Osteocyte (in vitro differentiated cells): ENCODE data around the gene DOK6. TPM values are rescaled to one million over a fixed set of nuclear protein-coding genes. Genes with fewer than 3 reads are reported as not detected.

ENCODE experiments used
- DNase-seq: peaks from one replicate; pipeline ENCODE4 v3.0.0; 2021; ENCODE audit warnings: mixed read lengths; ENCODE audit not compliant: unreplicated experiment; ENCODE audit errors: extremely low spot score
- H3K27ac Mint-ChIP-seq: one replicate; pipeline ENCODE4 v1.8.0; 2021; ENCODE audit warnings: mild to moderate bottlenecking, mixed read lengths; ENCODE audit not compliant: unreplicated experiment
- H3K27me3 Mint-ChIP-seq: one replicate; pipeline ENCODE4 v1.8.0; 2021; ENCODE audit warnings: mixed read lengths; ENCODE audit not compliant: unreplicated experiment
- H3K36me3 Mint-ChIP-seq: one replicate; pipeline ENCODE4 v1.8.0; 2021; ENCODE audit warnings: mixed read lengths; ENCODE audit not compliant: unreplicated experiment
- H3K4me1 Mint-ChIP-seq: one replicate; pipeline ENCODE4 v1.8.0; 2021; ENCODE audit warnings: mixed read lengths; ENCODE audit not compliant: unreplicated experiment
- H3K4me3 Mint-ChIP-seq: one replicate; pipeline ENCODE4 v1.8.0; 2021; ENCODE audit warnings: mild to moderate bottlenecking, moderate library complexity, mixed read lengths; ENCODE audit not compliant: unreplicated experiment
- H3K9me3 Mint-ChIP-seq: one replicate; pipeline ENCODE4 v1.8.0; 2021; ENCODE audit warnings: mixed read lengths; ENCODE audit not compliant: unreplicated experiment
- total RNA-seq: library from RNA; stranded (reverse); gene quantifications from 2 replicates; pipeline ENCODE4 v1.2.1, GENCODE V29; 2021
- TF ChIP-seq, protein P1 (sequence below): fragments of 200-600 bp; sonication (generic); IDR thresholded peaks from 2 replicates; pipeline ENCODE4 v1.5.0; 2021; ENCODE audit warnings: antibody characterized with exemption, mild to moderate bottlenecking, moderate library complexity

The DOK6 gene
- total RNA-seq, 1 donor from 2014 or later: 4.6 TPM

DNA sequence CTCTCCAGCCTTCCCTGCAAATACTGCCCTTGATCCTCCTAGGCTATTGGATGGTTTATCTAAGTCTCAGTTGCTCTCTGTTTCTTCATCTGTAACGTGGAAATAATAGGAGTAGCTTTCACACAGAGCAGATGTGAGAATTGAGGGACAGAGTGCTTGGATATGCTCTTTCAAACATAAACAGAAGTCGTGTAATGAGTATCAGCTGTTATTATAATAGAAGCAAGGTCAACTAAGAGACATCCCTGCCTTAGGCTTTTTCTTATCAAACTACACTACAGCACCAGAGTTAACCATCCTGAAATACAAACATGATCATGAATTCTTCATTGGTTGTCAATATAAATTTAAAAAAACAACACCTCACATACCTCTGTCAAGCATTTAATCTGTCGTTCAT is 138.2 kb downstream of the DOK6 start:
- peaks cover 6% of the 10 kb centered on the region for H3K27me3 Mint-ChIP-seq
- H3K9me3 Mint-ChIP-seq: peaks cover 5% of the 10 kb centered on the region
- H3K4me1 Mint-ChIP-seq: peaks cover 2% of the 10 kb centered on the region
- no peak overlapping the region for H3K27ac Mint-ChIP-seq
- no peak for DNase-seq
- H3K36me3 Mint-ChIP-seq: no peaks in the 10 kb centered on the region
- TF ChIP-seq, protein P1, sequence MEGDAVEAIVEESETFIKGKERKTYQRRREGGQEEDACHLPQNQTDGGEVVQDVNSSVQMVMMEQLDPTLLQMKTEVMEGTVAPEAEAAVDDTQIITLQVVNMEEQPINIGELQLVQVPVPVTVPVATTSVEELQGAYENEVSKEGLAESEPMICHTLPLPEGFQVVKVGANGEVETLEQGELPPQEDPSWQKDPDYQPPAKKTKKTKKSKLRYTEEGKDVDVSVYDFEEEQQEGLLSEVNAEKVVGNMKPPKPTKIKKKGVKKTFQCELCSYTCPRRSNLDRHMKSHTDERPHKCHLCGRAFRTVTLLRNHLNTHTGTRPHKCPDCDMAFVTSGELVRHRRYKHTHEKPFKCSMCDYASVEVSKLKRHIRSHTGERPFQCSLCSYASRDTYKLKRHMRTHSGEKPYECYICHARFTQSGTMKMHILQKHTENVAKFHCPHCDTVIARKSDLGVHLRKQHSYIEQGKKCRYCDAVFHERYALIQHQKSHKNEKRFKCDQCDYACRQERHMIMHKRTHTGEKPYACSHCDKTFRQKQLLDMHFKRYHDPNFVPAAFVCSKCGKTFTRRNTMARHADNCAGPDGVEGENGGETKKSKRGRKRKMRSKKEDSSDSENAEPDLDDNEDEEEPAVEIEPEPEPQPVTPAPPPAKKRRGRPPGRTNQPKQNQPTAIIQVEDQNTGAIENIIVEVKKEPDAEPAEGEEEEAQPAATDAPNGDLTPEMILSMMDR: no peak
- H3K4me3 Mint-ChIP-seq: no peak overlapping the region

DNA sequence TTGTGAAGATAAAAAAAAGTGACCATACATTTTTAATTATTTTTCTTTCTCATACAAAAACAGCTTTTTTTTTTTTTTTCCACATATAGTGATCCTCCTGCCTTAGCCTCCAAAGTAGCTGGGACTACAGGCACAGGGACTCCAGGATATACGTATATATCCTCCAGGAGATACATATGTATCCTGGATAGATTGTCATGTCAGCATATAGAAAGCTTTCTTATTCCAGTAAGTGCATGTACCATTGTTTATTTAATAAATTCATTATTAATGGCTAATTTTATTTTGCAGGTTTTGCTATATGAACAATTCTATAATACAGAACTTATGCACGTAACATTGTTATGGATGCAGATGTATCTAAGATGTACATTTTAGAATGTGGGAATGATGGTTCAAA is 138.7 kb downstream of the DOK6 start:
- Mint-ChIP-seq H3K4me3 (no peak overlapping the region), H3K27me3 (peaks cover 6% of the 10 kb centered on the region), H3K4me1 (peaks cover 2% of the 10 kb centered on the region), H3K36me3 (no peaks in the 10 kb centered on the region), H3K27ac (no peak overlapping the region), H3K9me3 (peaks cover 5% of the 10 kb centered on the region)
- TF ChIP-seq, protein P1: no peak
- no peak for DNase-seq

DNA sequence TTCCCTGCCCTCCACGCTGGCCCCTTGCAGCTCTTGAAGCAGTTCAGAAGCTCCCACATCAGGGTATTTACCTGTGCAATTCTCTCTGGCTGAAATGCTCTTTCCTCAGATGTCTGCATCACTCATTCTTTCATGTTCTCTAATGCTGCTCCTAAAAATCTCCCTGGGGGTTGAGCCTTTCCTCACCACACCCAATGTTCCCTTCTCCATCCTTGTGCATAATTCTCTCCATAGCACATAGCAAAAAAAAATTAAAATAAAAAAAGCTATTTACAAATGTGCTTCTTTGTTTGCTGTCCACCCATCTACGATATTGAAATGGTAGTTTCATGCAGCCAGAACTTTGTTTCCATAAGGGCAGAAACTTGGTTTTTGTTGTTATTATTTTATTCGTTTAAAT is 155.5 kb downstream of the DOK6 start:
- H3K4me1 Mint-ChIP-seq: no peaks in the 10 kb centered on the region
- no peak overlapping the region for H3K4me3 Mint-ChIP-seq
- DNase-seq: no peak
- H3K27me3 Mint-ChIP-seq: peaks cover 2% of the 10 kb centered on the region
- H3K9me3 Mint-ChIP-seq: no peaks in the 10 kb centered on the region
- no peaks in the 10 kb centered on the region for H3K36me3 Mint-ChIP-seq
- TF ChIP-seq, protein P1: no peak
- no peak overlapping the region for H3K27ac Mint-ChIP-seq

DNA sequence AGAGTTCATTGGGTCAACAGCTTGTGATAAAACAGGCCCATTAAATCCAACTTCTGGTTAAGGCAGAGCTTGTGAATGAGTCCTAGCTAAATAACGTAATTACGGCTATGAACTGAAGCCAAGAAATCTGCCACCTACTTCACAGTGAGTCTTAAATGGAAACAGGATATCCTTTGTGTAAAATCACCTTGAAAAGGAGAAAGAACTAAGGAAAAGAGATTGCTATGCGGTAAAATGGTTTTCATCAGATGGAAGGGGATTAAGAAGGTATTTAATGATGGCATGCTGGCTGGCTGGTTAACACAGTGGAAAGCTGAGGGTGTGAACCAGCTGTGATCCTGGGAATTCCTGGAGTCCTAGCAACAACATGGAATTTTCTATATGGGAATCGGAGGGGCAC is 156.6 kb downstream of the DOK6 start:
- H3K9me3 Mint-ChIP-seq: peaks cover 5% of the 10 kb centered on the region

DNA sequence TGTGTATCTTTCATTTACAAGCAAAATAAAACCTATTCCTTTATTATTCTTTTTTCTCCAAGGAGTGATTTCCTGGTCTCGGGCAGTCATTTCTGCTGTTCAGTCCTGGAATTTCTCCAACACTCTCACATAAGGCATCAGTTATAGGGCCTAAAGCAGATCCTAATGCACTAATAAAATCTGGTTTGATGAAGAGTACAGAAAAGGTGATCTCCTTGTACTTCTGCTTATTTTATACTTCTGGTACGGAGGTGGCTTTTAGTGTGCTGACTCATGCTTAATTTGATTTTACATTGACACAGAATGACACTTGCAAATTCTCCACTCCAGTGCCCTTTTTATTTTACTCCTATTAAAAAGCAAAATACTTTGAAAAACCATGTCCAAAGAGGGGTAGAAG is 157.4 kb downstream of the DOK6 start:
- no peak overlapping the region for H3K4me3 Mint-ChIP-seq
- no peak overlapping the region for H3K27ac Mint-ChIP-seq
- peaks cover 6% of the 10 kb centered on the region for H3K9me3 Mint-ChIP-seq
- TF ChIP-seq, protein P1: no peak
- H3K4me1 Mint-ChIP-seq: no peaks in the 10 kb centered on the region
- no peak for DNase-seq
- H3K36me3 Mint-ChIP-seq: no peaks in the 10 kb centered on the region
- H3K27me3 Mint-ChIP-seq: peaks cover 2% of the 10 kb centered on the region

More for the DNA sequence above, 156.6 kb downstream of the DOK6 start:
- H3K27ac Mint-ChIP-seq: no peak overlapping the region
- TF ChIP-seq, protein P1: no peak
- H3K36me3 Mint-ChIP-seq: no peaks in the 10 kb centered on the region
- DNase-seq: no peak
- peaks cover 2% of the 10 kb centered on the region for H3K27me3 Mint-ChIP-seq
- no peak overlapping the region for H3K4me3 Mint-ChIP-seq
- H3K4me1 Mint-ChIP-seq: no peaks in the 10 kb centered on the region
